A549 (cell line): ENCODE results near the gene SMG6. TPM values are rescaled to one million over a fixed set of nuclear protein-coding genes. Genes with fewer than 3 reads are reported as not detected.

Experiments used
- ATAC-seq, 2 experiments: fragments of 200-7000 bp in 1 of 2; fragments of >200 bp in 1 of 2; cut with Nextera tagmentation in 1 of 2; cut with Tn5 transposase in 1 of 2; 3 replicates each; pipeline versions ENCODE4 v1.8.0 to v1.9.1; 2018 to 2020; ENCODE audit warnings: mild to moderate bottlenecking in 1 of 2, moderate library complexity in 1 of 2
- CTCF ChIA-PET: fragments of 300-600 bp; sonication (Branson Sonifier 250); formaldehyde crosslinking; extraction: SDS; loops from one replicate; lab custom pipeline; 2021; ENCODE audit warnings: antibody characterized with exemption, inconsistent platforms; lab: Yijun Ruan, JAX
- POLR2A ChIA-PET: fragments of 350-600 bp; formaldehyde crosslinking; extraction: SDS; loops from one replicate; lab custom pipeline; 2021; ENCODE audit warnings: antibody characterized with exemption, inconsistent platforms; lab: Yijun Ruan, JAX
- DNase-seq, 2 experiments: peaks; one replicate each; pipeline versions ENCODE4 v3.0.0 to v3.0.0-alpha.2; 2011 to 2016; ENCODE audit warnings: low read depth in 1 of 2, low spot score in 1 of 2
- FAIRE-seq: peaks from 2 replicates; lab custom pipeline; 2011; peaks lifted over from hg19 to GRCh38; lab: Jason Lieb, UNC
- H3K27ac ChIP-seq, 2 experiments: fragments of >200 bp; sonication (Bioruptor Twin); formaldehyde crosslinking; 3 replicates each; pipeline ENCODE4 v1.5.1; 2016 to 2017
- H3K4me1 ChIP-seq: fragments of >200 bp; sonication (Bioruptor Twin); formaldehyde crosslinking; 3 replicates; pipeline ENCODE4 v1.6.1; 2016
- H3K4me2 ChIP-seq: fragments of >200 bp; sonication (Bioruptor Twin); formaldehyde crosslinking; 3 replicates; pipeline ENCODE4 v1.6.1; 2016
- H3K4me3 ChIP-seq: fragments of >200 bp; sonication (Bioruptor Twin); formaldehyde crosslinking; 3 replicates; pipeline ENCODE4 v1.5.1; 2016
- H3K9me3 ChIP-seq: fragments of >200 bp; sonication (Bioruptor Twin); formaldehyde crosslinking; 3 replicates; pipeline ENCODE4 v1.6.1; 2016
- BHLHE40 ChIP-seq: IDR thresholded peaks from 2 replicates; pipeline ENCODE4 v1.6.1; 2012; ENCODE audit warnings: low read depth, low read length, inconsistent platforms
- CEBPB ChIP-seq, 2 experiments: fragments of >200 bp in 1 of 2; sonication (Bioruptor Twin) in 1 of 2; formaldehyde crosslinking in 1 of 2; IDR thresholded peaks; 2 replicates each; pipeline ENCODE4 v1.6.1; 2012 to 2016
- CHD2 ChIP-seq: fragments of 150-350 bp; IDR thresholded peaks from 2 replicates; pipeline ENCODE4 v1.6.1; 2014; ENCODE audit warnings: low read length; ENCODE audit not compliant: partially characterized antibody
- CTCF ChIP-seq: fragments of >200 bp; sonication (Bioruptor Twin); formaldehyde crosslinking; IDR thresholded peaks from 3 replicates; pipeline ENCODE4 v1.5.1; 2016
- E2F6 ChIP-seq: IDR thresholded peaks from 2 replicates; pipeline ENCODE4 v1.6.1; 2012; ENCODE audit warnings: low read depth, borderline replicate concordance
- EHMT2 ChIP-seq: fragments of 200-600 bp; sonication (generic); IDR thresholded peaks from 2 replicates; pipeline ENCODE4 v1.6.1; 2016; ENCODE audit warnings: antibody characterized with exemption, low read depth, mild to moderate bottlenecking, moderate library complexity
- FOSB ChIP-seq: fragments of 250-450 bp; sonication (Bioruptor Pico); IDR thresholded peaks from 2 replicates; pipeline ENCODE4 v1.5.0; 2020; ENCODE audit warnings: mild to moderate bottlenecking, moderate library complexity
- FOSL2 ChIP-seq, 2 experiments: fragments of 450-650 bp in 1 of 2; fragments of >200 bp in 1 of 2; sonication (Bioruptor Twin) in 1 of 2; formaldehyde crosslinking; IDR thresholded peaks; 2 replicates each; pipeline versions ENCODE4 v1.5.0 to v1.6.1; 2016 to 2020; ENCODE audit warnings: mild to moderate bottlenecking in 1 of 2, moderate library complexity in 1 of 2
- HES2 ChIP-seq: fragments of >200 bp; sonication (Bioruptor Twin); formaldehyde crosslinking; IDR thresholded peaks from 2 replicates; pipeline ENCODE4 v1.6.1; 2016
- HEYL ChIP-seq: fragments of 250-450 bp; sonication (Bioruptor Pico); IDR thresholded peaks from 2 replicates; pipeline ENCODE4 v1.8.0; 2021; ENCODE audit warnings: mild to moderate bottlenecking, moderate library complexity
- HOXB5 ChIP-seq: fragments of 250-450 bp; sonication (Bioruptor Pico); IDR thresholded peaks from 2 replicates; pipeline ENCODE4 v1.5.0; 2020; ENCODE audit warnings: mild to moderate bottlenecking, moderate library complexity
- JUN ChIP-seq, 2 experiments: fragments of >200 bp; sonication (Bioruptor Twin); formaldehyde crosslinking; IDR thresholded peaks; 2 replicates in 1 of 2; 3 replicates in 1 of 2; pipeline ENCODE4 v1.6.1; 2016 to 2017
- JUNB ChIP-seq: fragments of >200 bp; sonication (Bioruptor Twin); formaldehyde crosslinking; IDR thresholded peaks from 2 replicates; pipeline ENCODE4 v1.6.1; 2016
- KDM5A ChIP-seq: fragments of 200-600 bp; sonication (generic); IDR thresholded peaks from 2 replicates; pipeline ENCODE4 v1.6.1; 2016; ENCODE audit warnings: antibody characterized with exemption, mild to moderate bottlenecking
- MYC ChIP-seq: IDR thresholded peaks from 2 replicates; pipeline ENCODE4 v1.6.1; 2012; ENCODE audit warnings: mild to moderate bottlenecking, inconsistent platforms, low read length, improper control_type of control experiment, borderline replicate concordance
- NFE2L2 ChIP-seq: fragments of 150-350 bp; conservative IDR thresholded peaks from 2 replicates; pipeline ENCODE4 v1.6.1; 2014; ENCODE audit warnings: low read length
- PHF8 ChIP-seq: fragments of 200-600 bp; sonication (generic); IDR thresholded peaks from 2 replicates; pipeline ENCODE4 v1.6.1; 2016; ENCODE audit warnings: low read depth, mild to moderate bottlenecking, antibody characterized with exemption, moderate library complexity, borderline replicate concordance
- POLR2A ChIP-seq: IDR thresholded peaks from 2 replicates; pipeline ENCODE4 v1.6.1; 2012; ENCODE audit warnings: mild to moderate bottlenecking, low read length
- POLR2AphosphoS2 ChIP-seq: conservative IDR thresholded peaks from 2 replicates; pipeline ENCODE4 v1.6.1; 2012; ENCODE audit warnings: low read length, improper control_type of control experiment, inconsistent platforms
- RAD21 ChIP-seq, 2 experiments: fragments of >200 bp in 1 of 2; sonication (Bioruptor Twin) in 1 of 2; formaldehyde crosslinking in 1 of 2; IDR thresholded peaks in 1 of 2; conservative IDR thresholded peaks in 1 of 2; 2 replicates in 1 of 2; 3 replicates in 1 of 2; pipeline ENCODE4 v1.6.1; 2012 to 2018; ENCODE audit warnings: inconsistent platforms in 1 of 2
- RCOR1 ChIP-seq: fragments of 150-350 bp; IDR thresholded peaks from 2 replicates; pipeline ENCODE4 v1.6.1; 2014; ENCODE audit warnings: antibody characterized with exemption, low read length, low read depth
- RFX5 ChIP-seq: fragments of 450-650 bp; IDR thresholded peaks from 2 replicates; pipeline ENCODE4 v1.7.1; 2014; ENCODE audit warnings: antibody characterized with exemption, mild to moderate bottlenecking, moderate library complexity
- RNF2 ChIP-seq: fragments of 200-600 bp; sonication (generic); IDR thresholded peaks from 2 replicates; pipeline ENCODE4 v1.6.1; 2016; ENCODE audit warnings: low read depth, mild to moderate bottlenecking, antibody characterized with exemption, moderate library complexity, borderline replicate concordance
- SMC3 ChIP-seq: fragments of >200 bp; sonication (Bioruptor Twin); formaldehyde crosslinking; IDR thresholded peaks from 3 replicates; pipeline ENCODE4 v1.6.1; 2018; ENCODE audit warnings: inconsistent platforms
- SREBF2 ChIP-seq: fragments of 450-650 bp; IDR thresholded peaks from 2 replicates; pipeline ENCODE4 v1.6.1; 2014; ENCODE audit warnings: mild to moderate bottlenecking, moderate library complexity
- TP53 ChIP-seq: fragments of 250-450 bp; sonication (Bioruptor Pico); IDR thresholded peaks from 2 replicates; pipeline ENCODE4 v1.5.0; 2021; ENCODE audit warnings: mild to moderate bottlenecking, moderate library complexity
- ZFP36 ChIP-seq: fragments of 450-650 bp; IDR thresholded peaks from 2 replicates; pipeline ENCODE4 v1.6.1; 2014; ENCODE audit warnings: borderline replicate concordance; ENCODE audit not compliant: partially characterized antibody
- WGBS: methylation state at CpG from one replicate; pipeline ENCODE4 v1.1.6; 2017; ENCODE audit errors: missing lambda C conversion rate; 5-methylcytosine and 5-hydroxymethylcytosine counted together
- polyA plus RNA-seq, 4 experiments: library from polyadenylated mRNA; depleted of rRNA in 3 of 4; stranded (reverse); fragments of >200 nt; fragmentation: RNase III in 1 of 4; extraction: RNeasy Plus Mini Kit Qiagen cat#74134 plus additional on column Dnase treatment in 1 of 4; gene quantifications; 2 replicates in 3 of 4; 3 replicates in 1 of 4; pipeline ENCODE4 v1.2.3, GENCODE V29; 2011 to 2017
- TF ChIP-seq, protein P1 (sequence below): IDR thresholded peaks from 2 replicates; pipeline ENCODE4 v1.6.1; 2012

Gene SMG6
- polyA plus RNA-seq, 2 of the 4 experiments (the other 2 are of a cell fraction) = 4.7 to 17.0 TPM

- TF ChIP-seq FOSB (CRISPR knock-in tag) = no peak
- no peak for TF ChIP-seq CTCF
- no peak for TF ChIP-seq CEBPB (IDR thresholded peaks at IDR 0.05)
- no peak for TF ChIP-seq JUNB
- TF ChIP-seq E2F6 = peak; percentile 85
Observed at GRCh38 chr17:2050300-2051060, 253.1 kb downstream of the SMG6 start (continued).

DNA sequence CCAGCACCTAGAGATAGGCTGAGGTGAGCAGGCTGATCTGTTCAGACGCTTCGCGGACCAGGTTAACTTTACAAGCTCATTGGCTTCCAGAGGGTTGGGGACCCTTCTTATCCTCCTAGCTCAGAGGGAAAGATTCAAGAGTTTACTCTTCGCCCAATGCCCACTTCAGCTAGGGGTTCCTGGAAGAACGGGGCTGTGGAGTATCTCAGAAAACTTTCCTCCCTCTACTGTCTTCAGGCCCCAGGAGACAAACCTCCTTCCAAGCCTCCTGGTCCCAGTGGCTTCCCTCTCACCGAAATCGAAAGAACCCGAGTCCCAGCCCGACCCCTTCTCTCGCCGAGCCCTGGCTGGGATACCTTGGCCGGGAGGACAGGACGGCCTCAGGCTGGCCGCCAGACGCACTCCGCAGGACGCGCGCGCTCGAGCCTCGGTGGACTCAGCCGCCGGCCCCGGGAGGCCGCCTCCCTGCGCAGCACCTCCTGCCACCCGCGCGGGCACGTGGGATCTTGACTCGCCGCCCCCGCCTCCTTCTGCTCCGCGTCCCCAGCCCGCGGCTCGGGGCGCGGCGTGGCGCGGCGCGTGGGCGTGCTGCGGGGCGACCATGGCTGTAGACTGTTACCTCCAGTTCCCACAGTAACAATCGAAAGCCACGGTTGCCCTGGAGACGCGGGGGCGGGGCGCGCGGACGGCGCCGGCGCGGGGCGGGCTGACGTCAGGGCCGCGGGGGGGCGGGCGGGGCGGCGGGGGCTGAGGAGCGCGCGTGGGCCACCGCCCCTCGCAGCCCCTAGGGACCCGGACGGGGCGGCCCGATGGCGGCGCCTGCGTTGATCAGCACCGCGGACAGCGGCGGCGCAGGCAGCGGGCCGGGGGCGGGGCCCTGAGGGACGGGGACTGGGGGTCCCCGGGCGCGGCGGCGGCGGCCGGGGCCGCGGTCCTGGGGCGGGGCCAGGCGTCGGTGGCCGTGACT, 254.0 kb downstream of the SMG6 start:
- ChIA-PET POLR2A (interaction anchor here (1.1 kb wide), 1 partner anchor 253 kb away, joined by 6 read pairs; the partner anchor contains the start of gene SMG6), CTCF (interaction anchor here (1.2 to 16.1 kb wide), 7 partner anchors 7 to 233 kb away, joined by 3 to 224 read pairs (median 17); partner anchors contain the start of genes DPH1, HIC1 and RTN4RL1)
- TF ChIP-seq KDM5A (no peak), PHF8 (peak; percentile 70; the same call in 1 of the 2 replicates), NFE2L2 (no peak), EHMT2 (no peak), POLR2AphosphoS2 (no peak), HES2 (no peak), RNF2 (no peak), MYC (peak; percentile 66), RCOR1 (no peak), BHLHE40 (no peak), TP53 (peak; percentile 56; the same call in 1 of the 2 replicates), SREBF2 (no peak), FOSL2 (IDR thresholded peaks at IDR 0.05) (no peak), FOSL2 (CRISPR knock-in tag; IDR thresholded peaks at IDR 0.05) (no peak), RFX5 (0 out of 2 replicates have a peak, but pooled peaks have one; percentile 32), HEYL (CRISPR knock-in tag) (no peak), SMC3 (no peak), CHD2 (no peak), HOXB5 (CRISPR knock-in tag) (peak; percentile 49; the same call in 1 of the 2 replicates), POLR2A (peak; percentile 32; the same call in 1 of the 2 replicates), CTCF (no peak), ZFP36 (no peak), RAD21 (conservative IDR thresholded peaks at IDR 0.05 in 1 of 2, IDR thresholded peaks at IDR 0.05 in 1 of 2) (no peak), JUN (IDR thresholded peaks at IDR 0.05) (no peak; a peak in 2 of 5 replicates)
- TF ChIP-seq, protein P1, sequence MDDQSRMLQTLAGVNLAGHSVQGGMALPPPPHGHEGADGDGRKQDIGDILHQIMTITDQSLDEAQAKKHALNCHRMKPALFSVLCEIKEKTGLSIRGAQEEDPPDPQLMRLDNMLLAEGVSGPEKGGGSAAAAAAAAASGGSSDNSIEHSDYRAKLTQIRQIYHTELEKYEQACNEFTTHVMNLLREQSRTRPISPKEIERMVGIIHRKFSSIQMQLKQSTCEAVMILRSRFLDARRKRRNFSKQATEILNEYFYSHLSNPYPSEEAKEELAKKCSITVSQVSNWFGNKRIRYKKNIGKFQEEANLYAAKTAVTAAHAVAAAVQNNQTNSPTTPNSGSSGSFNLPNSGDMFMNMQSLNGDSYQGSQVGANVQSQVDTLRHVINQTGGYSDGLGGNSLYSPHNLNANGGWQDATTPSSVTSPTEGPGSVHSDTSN = no peak
- peaks cover 7% of the 10 kb centered on the region; the same call in 2 of the 3 replicates for H3K4me1 ChIP-seq
- FAIRE-seq = no peak
- ATAC-seq = peak; percentile 17 to 30
- peak overlapping the region; percentile 70 for H3K4me3 ChIP-seq
- peak overlapping the region; percentile 96 for H3K4me2 ChIP-seq
- DNase-seq = peak; percentile 74 to 81
- H3K9me3 ChIP-seq = no peaks in the 10 kb centered on the region
- H3K27ac ChIP-seq = peak overlapping the region; percentile 82 to 89
- WGBS = 21% methylated on average over 15 of the region's 104 CpGs
